Measurements from ENCODE around the gene ANKRD55. TPM values are rescaled to one million over a fixed set of nuclear protein-coding genes. Genes with fewer than 3 reads are reported as not detected.

The ANKRD55 gene
- total RNA-seq, 2 donors from 2014 or later = not detected

DNA sequence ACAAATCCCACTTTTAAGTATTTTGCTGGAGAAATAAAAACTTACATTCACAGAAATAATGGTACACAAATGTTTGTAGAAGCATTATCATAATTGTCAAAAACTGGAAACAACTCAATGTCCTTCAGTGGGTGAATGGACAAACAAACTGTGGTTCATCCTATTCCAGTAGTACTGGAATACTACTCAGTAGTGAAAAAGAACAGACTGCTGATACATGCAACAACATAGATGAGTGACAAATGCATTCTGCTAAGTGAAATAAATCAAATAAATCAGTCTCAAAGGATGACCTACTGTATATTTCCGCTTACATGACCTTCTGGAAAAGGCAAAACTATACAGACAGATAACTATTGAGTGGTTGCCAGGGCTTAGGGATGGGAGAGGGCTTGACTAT lies 114.1 kb downstream of the ANKRD55 start:
- H3K9me3 ChIP-seq = no peaks in the 10 kb centered on the region
- H3K4me3 ChIP-seq = no peak overlapping the region
- ATAC-seq (ENCODE audit: insufficient number of reproducible peaks, low FRiP score, low read depth) (no peak), DNase-seq (ENCODE audit: low spot score) (no peak)
- no peaks in the 10 kb centered on the region for H3K27me3 ChIP-seq (replicated peaks; ENCODE audit: insufficient read depth)
- H3K27ac ChIP-seq = no peak overlapping the region
- no peaks in the 10 kb centered on the region for H3K4me1 ChIP-seq (ENCODE audit: control insufficient read depth in 1 of 2, low read depth in 2 of 2)
- no peaks in the 10 kb centered on the region for H3K36me3 ChIP-seq
- TF ChIP-seq, protein P1, sequence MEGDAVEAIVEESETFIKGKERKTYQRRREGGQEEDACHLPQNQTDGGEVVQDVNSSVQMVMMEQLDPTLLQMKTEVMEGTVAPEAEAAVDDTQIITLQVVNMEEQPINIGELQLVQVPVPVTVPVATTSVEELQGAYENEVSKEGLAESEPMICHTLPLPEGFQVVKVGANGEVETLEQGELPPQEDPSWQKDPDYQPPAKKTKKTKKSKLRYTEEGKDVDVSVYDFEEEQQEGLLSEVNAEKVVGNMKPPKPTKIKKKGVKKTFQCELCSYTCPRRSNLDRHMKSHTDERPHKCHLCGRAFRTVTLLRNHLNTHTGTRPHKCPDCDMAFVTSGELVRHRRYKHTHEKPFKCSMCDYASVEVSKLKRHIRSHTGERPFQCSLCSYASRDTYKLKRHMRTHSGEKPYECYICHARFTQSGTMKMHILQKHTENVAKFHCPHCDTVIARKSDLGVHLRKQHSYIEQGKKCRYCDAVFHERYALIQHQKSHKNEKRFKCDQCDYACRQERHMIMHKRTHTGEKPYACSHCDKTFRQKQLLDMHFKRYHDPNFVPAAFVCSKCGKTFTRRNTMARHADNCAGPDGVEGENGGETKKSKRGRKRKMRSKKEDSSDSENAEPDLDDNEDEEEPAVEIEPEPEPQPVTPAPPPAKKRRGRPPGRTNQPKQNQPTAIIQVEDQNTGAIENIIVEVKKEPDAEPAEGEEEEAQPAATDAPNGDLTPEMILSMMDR (IDR thresholded peaks at IDR 0.05) = no peak

GRCh38 chr5:56116599-56117141 lies 116.5 kb downstream of the ANKRD55 start:
- H3K36me3 ChIP-seq = no peaks in the 10 kb centered on the region
- TF ChIP-seq, protein P1 (IDR thresholded peaks at IDR 0.05) = no peak
- no peak overlapping the region for H3K27ac ChIP-seq
- ATAC-seq (ENCODE audit: insufficient number of reproducible peaks, low FRiP score, low read depth) = no peak
- H3K9me3 ChIP-seq = no peaks in the 10 kb centered on the region
- H3K27me3 ChIP-seq (replicated peaks; ENCODE audit: insufficient read depth) = no peaks in the 10 kb centered on the region
- no peak overlapping the region for H3K4me3 ChIP-seq
- DNase-seq (ENCODE audit: low spot score) = no peak
- no peaks in the 10 kb centered on the region for H3K4me1 ChIP-seq (ENCODE audit: control insufficient read depth in 1 of 2, low read depth in 2 of 2)

- no peak overlapping the region for H3K27ac ChIP-seq
- DNase-seq (ENCODE audit: low spot score) = no peak
- ATAC-seq (ENCODE audit: insufficient number of reproducible peaks, low FRiP score, low read depth) = no peak
- no peaks in the 10 kb centered on the region for H3K36me3 ChIP-seq
- H3K9me3 ChIP-seq = no peaks in the 10 kb centered on the region
- H3K27me3 ChIP-seq (replicated peaks; ENCODE audit: insufficient read depth) = no peaks in the 10 kb centered on the region
- H3K4me1 ChIP-seq (ENCODE audit: control insufficient read depth in 1 of 2, low read depth in 2 of 2) = no peaks in the 10 kb centered on the region
- H3K4me3 ChIP-seq = no peak overlapping the region
- TF ChIP-seq, protein P1 (IDR thresholded peaks at IDR 0.05) = no peak
Measured at GRCh38 chr5:56115589-56115988, 117.5 kb downstream of the ANKRD55 start.

DNA sequence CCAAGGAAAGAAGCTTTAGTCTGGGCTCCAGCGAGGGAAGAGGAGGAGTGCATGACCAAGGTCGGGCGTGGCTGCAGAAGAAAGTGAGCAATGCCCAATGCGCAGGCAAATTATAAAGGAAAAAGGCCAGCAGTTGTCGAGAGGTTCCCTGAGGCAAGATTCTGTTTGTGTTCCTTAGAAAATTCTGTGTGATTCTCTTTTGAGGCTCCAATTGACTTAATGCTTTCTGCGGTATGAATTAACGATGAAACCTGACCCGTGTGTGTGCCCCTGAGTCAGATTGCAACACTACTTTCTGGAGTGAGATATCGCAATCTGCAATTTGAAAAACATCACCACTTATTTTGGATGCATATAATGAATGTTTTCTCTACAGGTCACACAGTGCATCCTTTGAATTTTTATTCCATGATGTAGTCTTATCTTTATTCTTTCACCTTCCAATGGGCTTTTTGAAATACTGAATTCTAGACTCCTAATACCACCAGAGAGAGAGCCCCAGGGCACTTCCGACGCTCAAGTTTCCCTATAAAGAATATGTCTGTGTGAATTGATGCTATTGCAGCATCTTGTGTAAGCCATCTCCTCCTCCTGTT lies 120.5 kb downstream of the ANKRD55 start:
- Histone ChIP-seq H3K27me3 (replicated peaks; ENCODE audit: insufficient read depth) (no peaks in the 10 kb centered on the region), H3K36me3 (no peaks in the 10 kb centered on the region), H3K4me1 (ENCODE audit: control insufficient read depth in 1 of 2, low read depth in 2 of 2) (no peaks in the 10 kb centered on the region), H3K4me3 (no peak overlapping the region), H3K9me3 (no peaks in the 10 kb centered on the region), H3K27ac (no peak overlapping the region)
- DNase-seq (ENCODE audit: low spot score) (no peak), ATAC-seq (ENCODE audit: insufficient number of reproducible peaks, low FRiP score, low read depth) (no peak)
- TF ChIP-seq, protein P1 (IDR thresholded peaks at IDR 0.05) = no peak

GRCh38 chr5:56111404-56111781 lies 121.7 kb downstream of the ANKRD55 start:
- H3K36me3 ChIP-seq = no peaks in the 10 kb centered on the region

More at GRCh38 chr5:56111404-56111781, 121.7 kb downstream of the ANKRD55 start:
- Histone ChIP-seq H3K4me1 (ENCODE audit: control insufficient read depth in 1 of 2, low read depth in 2 of 2) (no peaks in the 10 kb centered on the region), H3K27ac (no peak overlapping the region), H3K4me3 (no peak overlapping the region), H3K9me3 (no peaks in the 10 kb centered on the region), H3K27me3 (replicated peaks; ENCODE audit: insufficient read depth) (no peaks in the 10 kb centered on the region)
- ATAC-seq (ENCODE audit: insufficient number of reproducible peaks, low FRiP score, low read depth) (no peak), DNase-seq (ENCODE audit: low spot score) (no peak)
- TF ChIP-seq, protein P1 (IDR thresholded peaks at IDR 0.05) = no peak

Data from thoracic aorta (tissue), 2 donors.